ENCODE measurements around the gene RNF11.
"Not testable (repeated sequence)": the region's sequence is repeated elsewhere in the genome, so short reads cannot be mapped to it uniquely, and the experiment has no call there.

DNA sequence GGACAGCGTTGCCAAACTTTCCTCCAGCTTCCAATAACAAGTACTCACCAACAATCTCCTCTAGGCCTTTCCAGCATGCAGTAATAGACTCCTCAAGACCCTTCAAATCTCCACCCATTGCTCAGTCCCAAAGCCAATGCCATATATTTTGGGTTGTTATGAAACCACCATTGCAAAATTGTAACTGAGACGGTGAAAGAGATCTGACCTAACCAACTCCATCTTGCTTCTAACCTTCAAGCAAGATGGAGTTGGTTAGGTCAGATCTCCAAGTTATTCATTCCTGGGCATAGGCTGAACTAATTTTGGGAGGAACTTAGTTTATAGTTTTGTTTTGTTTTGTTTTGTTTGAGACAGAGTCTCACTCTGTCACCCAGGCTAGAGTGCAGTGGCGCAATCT, 14.5 kb upstream of the RNF11 start:
- TF ChIP-seq, protein P1, sequence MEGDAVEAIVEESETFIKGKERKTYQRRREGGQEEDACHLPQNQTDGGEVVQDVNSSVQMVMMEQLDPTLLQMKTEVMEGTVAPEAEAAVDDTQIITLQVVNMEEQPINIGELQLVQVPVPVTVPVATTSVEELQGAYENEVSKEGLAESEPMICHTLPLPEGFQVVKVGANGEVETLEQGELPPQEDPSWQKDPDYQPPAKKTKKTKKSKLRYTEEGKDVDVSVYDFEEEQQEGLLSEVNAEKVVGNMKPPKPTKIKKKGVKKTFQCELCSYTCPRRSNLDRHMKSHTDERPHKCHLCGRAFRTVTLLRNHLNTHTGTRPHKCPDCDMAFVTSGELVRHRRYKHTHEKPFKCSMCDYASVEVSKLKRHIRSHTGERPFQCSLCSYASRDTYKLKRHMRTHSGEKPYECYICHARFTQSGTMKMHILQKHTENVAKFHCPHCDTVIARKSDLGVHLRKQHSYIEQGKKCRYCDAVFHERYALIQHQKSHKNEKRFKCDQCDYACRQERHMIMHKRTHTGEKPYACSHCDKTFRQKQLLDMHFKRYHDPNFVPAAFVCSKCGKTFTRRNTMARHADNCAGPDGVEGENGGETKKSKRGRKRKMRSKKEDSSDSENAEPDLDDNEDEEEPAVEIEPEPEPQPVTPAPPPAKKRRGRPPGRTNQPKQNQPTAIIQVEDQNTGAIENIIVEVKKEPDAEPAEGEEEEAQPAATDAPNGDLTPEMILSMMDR (IDR thresholded peaks at IDR 0.05; ENCODE audit: borderline replicate concordance, extremely low read depth, low read length, poor library complexity, severe bottlenecking) = not testable (repeated sequence)
- not testable (repeated sequence) for TF ChIP-seq EZH2 (IDR thresholded peaks at IDR 0.05; ENCODE audit: borderline replicate concordance, low read depth, low read length, severe bottlenecking)

All from DND-41 (cell line).